OCI-M1 (cell line): ENCODE measurements around the gene ATXN2.
A peak's percentile ranks its signal among the peaks of the same experiment; 100 is the strongest.

Source experiments
- DNase-seq: peaks from one replicate; lab custom pipeline; 2025; lab: John Stamatoyannopoulos, UW

Gene ATXN2

DNA sequence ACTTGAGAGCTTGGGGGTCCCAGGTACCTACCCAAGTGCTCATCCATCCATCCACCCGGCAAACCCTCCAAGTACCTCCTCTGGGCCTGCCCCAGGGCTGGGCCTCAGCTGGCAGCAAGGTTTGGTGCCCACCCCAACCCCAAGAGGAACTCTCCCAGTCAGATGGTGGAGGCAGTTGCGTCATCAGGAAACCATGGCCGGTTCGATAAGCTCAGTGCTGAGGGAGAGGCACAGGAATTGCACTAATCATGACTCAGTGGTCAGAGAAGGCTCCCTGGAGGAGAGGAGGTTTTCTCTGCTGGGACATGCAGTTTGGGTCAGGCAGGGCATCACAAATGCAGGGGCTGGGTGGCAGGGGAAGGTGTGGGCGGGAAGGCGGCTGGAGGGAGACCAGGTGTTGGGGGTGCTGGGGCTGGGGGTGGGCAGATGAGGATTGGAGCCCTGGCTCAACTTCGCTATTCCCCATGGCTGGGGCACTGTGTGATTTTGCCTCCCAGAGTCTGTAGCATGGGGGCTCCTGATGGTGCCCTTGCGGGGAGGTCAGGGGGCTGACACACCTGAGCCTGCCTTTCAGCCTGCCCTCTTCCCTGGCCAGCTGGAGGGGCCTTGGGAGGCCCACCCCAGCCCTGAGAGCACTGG, 161.2 kb downstream of the ATXN2 start:
- DNase-seq = peak; percentile 84

- no peak for DNase-seq
These were observed 162.3 kb downstream of the ATXN2 start for GRCh38 chr12:111436811-111437210.

- no peak for DNase-seq
These were observed 162.8 kb downstream of the ATXN2 start for GRCh38 chr12:111436266-111436665.

- no peak for DNase-seq
These were observed 163.4 kb downstream of the ATXN2 start for GRCh38 chr12:111435661-111436201.

DNA sequence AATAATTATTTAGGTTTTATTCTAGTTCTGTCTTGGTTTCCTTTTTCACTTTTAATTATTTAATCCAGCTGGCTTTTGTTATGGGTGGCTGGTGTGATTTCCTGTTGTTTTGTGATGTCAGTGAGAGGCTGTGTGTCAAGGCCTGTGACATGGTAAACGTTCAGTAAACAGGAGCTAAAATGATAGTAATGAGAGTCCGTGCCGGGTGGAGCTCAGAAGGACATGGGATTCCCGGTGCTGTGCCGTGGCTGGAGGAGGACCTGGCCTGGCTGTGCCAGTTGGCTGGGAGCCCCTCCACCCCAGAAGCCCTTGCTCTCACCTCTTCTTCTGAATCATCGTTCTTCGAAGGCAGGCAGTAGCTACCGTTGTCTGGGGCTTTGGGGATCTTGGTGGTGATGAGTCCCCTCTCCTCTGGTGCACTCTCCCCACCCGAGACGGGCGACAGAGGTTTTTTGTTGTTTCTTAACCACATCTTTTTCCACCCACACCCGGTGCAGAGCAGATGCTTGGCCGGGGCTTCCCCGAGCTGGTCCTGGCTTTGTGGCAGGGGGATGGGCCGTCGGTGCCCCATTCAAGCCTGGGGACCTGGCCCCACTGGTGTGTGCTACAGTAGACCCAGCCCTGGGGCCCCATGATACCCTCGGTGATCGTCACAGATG, 164.3 kb downstream of the ATXN2 start:
- no peak for DNase-seq

DNA sequence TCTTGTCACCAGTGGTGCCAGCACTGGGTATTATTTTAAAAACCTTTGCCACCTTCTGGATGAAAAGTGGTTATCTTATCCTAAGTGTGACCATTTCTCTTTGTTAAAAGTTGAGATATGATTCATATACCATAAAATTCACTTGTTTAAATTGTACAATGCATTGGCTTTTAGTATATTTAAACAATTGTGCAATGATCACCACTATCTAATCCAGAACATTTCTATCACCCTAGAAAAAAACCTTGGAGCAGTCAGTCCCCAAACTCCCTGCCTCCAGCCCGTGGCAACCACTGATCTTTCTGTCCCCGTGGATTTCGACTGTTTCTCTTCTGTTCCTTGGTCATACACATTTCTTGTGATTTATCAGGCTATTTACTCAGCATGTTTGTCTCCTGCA, 165.1 kb downstream of the ATXN2 start:
- no peak for DNase-seq

- DNase-seq = no peak
These were observed 167.3 kb downstream of the ATXN2 start for GRCh38 chr12:111431772-111432171.

GRCh38 chr12:111430433-111431353, 168.4 kb downstream of the ATXN2 start:
- no peak for DNase-seq

DNA sequence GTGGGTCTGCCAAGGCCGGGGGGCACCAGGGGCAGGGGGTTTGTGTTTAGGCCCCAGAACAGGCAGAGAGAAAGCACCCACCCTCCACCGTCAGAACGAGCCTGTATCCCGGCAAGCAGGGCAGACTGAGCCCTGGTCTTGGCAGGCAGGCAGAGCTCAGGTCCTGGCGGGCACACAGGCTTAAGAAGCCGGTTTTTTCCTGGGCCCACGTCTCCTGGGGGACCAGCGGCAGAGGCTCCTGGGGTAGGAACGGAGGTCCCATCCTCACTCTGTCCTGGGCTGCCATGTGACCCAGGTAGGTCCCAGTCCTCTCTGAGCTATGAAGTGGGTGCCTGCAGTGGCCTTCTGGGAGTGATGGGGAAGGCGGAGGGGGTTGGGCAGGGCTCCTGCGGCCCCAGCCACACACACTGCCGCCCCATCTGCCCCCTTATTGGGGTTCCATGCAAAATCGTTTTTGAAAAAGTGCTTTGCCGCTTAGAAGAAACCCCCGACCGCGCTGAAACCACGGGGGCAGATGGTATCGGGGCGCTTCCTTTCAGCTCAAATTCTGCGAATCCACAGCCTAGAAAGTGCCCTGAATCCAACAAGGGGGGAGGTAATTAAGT, 169.2 kb downstream of the ATXN2 start:
- DNase-seq = no peak

DNA sequence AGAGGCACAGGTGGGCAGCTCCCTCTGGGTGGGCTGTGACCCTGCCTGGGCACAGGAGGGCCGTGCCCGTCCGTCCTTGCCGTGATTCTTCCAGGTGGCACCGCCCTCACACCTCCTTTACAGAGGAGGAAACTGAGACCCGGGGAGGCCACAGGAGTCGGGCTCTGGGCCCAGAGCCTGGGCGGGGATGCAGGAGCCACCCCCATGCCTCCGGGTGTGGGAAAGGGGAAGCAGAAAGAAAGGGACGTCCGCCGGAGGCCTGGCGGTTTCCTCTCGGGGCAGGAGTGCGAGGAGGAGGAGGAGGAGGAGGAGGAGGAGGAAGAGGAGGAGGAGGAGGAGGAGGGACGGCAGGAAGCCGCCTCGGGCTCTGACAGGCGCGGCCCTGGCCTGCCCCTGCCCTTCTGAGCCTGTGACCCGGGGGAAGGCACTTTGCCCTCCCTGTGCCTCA, 170.4 kb downstream of the ATXN2 start:
- peak; percentile 79 for DNase-seq

DNA sequence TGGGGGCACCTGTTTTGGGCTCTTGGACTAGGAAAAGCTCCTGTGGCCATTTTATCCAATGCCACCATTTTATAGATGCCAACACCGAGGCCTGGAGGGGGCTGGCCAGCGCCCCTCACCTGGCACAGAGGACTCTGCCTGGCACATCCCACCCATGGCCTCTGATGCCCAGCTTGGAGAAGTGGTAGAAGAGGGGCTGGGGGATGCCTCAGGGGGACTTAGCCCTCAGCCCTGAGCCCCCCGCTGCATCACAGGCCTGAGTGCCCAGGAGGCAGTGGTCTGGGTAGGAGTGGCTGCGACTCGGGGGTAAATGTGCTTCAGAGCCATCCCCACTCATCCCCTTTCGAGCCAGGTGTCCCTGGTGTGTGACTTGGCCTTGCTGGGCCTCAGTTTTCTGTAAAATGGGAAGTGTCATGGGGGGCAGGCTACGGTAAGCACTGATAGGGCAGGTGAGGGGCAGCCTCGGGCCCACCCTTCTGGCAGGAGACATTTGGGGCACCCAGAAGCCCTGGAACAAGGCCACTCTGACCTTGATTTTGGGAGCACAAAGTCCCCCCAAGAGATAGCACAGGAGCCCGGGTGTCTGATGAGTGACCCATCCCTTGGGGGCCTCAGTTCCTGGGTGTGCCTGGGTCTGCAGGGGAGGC, 170.9 kb downstream of the ATXN2 start:
- no peak for DNase-seq

- DNase-seq = peak; percentile 11
These were observed 171.6 kb downstream of the ATXN2 start for GRCh38 chr12:111427417-111428074.

DNA sequence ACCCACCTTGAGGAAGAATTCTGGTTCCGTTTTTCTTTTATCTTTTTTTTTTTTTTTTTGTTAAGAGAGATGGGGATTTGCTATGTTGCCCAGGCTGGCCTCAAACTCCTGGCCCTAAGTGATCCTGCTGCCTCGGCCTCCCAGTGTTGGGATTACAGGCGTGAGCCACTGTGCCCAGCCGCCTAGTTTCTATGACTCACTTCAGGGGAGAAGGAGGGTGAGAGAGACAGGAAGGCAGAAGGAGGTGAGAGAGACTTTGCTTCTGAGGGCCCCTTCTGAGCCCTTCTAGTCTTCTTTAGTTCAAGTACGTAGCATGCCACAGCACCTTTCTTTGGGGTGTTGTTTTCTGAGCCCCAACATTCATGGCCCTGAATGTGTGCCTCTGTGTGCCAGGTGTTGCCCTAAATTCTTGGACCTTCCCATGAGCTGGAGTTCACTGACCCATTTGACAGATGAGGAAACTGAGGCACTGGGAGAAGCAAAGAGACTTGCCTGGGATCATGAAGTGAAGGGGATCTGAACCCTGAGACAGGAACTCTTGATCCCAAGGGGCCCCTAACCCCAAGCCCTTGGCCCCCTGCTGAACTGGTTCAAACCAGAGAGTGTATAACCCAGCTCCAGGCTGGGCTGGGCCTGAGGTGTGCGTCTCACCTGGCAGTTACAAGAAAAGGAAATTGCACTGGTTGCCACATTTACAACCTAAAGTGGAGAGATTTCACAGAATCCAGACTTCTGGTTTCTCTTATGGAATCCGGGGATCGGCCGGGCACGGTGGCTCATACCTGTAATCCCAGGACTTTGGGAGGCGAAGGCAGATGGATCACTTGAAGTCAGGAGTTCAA, 172.6 kb downstream of the ATXN2 start:
- DNase-seq = no peak

DNA sequence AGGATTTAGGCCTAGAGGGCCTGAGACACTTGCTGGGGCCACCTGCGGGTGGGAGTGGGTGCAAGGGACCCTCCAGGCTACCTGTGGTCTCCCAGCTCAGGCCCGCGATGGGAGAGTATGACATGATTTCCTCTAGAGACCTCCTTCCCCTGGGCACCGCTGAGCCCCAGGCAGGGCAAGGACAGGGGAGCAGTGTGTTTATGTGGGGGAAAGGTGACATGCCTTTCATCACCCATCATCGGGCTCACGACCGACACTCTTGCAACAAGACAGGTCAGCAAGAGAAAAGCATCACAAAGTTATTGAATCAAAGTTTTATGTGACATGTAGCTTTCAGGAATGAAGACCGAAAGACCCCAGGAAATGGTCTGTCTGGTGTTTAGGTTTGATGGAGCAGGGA, 173.5 kb downstream of the ATXN2 start:
- DNase-seq = no peak

DNA sequence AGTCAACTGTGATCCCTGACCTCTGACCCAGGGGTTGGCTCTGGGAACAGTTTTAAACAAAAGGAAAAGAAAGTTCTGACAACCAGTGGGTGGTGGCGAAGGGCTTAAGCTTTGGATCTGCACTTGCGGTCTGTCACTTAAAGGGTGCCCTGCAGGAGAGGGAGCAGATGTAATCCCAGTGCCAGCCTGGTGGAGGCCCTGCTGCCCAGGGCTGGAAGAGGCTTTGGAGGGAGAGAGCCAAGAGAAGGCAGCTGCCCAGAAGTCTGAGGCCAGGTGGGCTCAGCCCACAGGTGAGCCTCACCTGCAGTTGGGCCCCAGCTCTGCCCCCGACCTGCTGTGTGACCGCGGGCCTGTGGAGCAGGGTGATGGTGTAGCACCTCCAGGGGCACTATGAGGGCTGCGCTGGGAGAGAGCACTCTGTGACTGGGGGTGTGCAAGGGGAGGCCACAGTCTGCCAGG, 174.3 kb downstream of the ATXN2 start:
- no peak for DNase-seq

DNA sequence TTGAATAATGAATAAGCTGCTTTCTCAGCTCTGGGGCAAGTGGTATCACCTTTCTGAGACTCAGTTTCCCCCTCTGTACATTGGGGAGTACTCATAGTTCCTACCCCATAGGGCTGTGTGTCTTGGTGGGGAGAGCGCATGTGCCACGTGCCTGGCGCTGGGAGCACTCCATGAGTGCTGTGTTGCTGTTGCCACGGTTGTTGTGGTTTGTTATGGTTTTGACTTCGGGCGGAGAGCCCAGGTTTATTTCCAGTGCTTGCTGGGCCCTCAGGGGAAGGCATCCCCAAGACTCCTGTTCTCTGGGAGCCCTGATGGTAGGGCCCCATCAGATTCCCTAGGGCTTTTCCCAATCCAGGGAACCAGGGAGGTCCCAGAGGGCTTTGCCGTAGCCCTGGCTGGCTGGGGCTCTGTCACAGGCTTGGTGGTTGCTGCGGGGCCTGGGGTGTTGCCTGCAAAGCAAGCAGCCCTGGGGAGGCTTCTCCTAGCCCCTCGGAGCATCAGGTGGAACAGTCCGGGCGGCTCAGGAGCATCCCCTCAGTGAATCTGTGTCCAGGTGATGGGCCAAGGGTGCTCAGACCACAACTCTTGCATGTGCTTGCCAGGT, 174.8 kb downstream of the ATXN2 start:
- DNase-seq = no peak

DNA sequence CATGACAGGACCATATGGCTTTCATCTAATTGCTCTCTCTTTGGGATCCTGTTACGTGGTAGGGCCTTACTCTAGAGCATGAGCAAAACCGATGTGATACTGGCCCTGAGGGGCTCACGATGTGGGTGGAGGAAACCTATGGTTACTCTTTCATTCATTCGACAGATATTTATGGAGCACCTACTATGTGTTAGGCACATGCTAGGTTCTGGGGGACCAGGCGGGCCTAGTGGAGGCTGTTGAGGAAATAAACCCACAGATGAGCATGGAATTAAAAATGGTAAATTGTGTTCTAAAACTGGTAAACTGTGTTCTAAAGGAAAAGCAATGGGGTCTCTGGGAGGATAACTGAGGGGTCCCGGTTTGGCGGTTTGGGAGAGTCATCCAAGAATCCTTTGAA, 178.6 kb downstream of the ATXN2 start:
- no peak for DNase-seq

- DNase-seq = no peak
These were observed 179.3 kb downstream of the ATXN2 start for GRCh38 chr12:111419784-111420183.

DNA sequence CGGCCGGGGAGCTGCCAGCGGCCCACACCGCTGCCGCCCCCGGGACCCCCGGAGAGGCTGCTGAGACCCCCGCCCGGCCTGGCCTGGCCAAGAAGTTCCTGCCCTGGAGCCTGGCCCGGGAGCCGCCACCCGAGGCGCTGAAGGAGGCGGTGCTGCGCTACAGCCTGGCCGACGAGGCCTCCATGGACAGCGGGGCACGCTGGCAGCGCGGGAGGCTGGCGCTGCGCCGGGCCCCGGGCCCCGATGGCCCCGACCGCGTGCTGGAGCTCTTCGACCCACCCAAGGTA, 180.6 kb downstream of the ATXN2 start:
- DNase-seq = no peak
